Measurements from ENCODE around the gene ATRNL1. TPM values are rescaled to one million over a fixed set of nuclear protein-coding genes. Genes with fewer than 3 reads are reported as not detected.
"Not testable (repeated sequence)": the region's sequence is repeated elsewhere in the genome, so short reads cannot be mapped to it uniquely, and the experiment has no call there.

The ATRNL1 gene
- total RNA-seq, 1 experiment from 2014 or later, result 8.8 TPM

DNA sequence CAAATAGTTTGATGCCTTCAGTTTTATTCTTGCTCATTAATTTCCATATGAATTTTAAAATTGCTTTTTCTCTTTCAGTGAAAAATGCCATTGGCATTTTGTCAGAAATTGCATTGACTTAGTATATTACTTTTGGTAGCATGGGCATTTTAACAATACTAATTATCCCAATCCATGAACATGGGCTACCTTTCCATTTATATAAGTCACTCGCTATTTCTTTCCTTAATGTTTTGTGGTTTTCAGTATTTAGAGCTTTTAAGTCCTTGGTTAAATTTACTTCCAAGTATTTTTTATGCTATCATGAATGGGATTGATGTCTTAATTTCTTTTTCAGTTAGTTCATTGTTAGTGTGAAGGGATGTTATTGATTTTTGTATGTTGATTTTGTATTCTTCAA, 297.4 kb downstream of the ATRNL1 start:
- CTCF ChIA-PET, result no interaction called here
- BruUV-seq (replicated peaks), result no TSS peak
- Mint-ChIP-seq H3K27ac (ENCODE audit: unreplicated experiment) (no peak overlapping the region), H3K36me3 (ENCODE audit: insufficient read depth, unreplicated experiment) (no peaks in the 10 kb centered on the region), H3K27me3 (ENCODE audit: unreplicated experiment) (no peaks in the 10 kb centered on the region), H3K9me3 (ENCODE audit: low read depth, unreplicated experiment) (no peaks in the 10 kb centered on the region), H3K4me3 (ENCODE audit: low read depth, unreplicated experiment) (no peak overlapping the region), H3K4me1 (ENCODE audit: low read depth, unreplicated experiment) (no peaks in the 10 kb centered on the region)
- DNase-seq, result no peak
- intact Hi-C loops (cut with micrococcal nuclease; ENCODE audit: unreplicated experiment), result no loop called here
- no peak for TF ChIP-seq CTCF (IDR thresholded peaks at IDR 0.05; ENCODE audit: unreplicated experiment)

GRCh38 chr10:115398026-115398425, 304.9 kb downstream of the ATRNL1 start:
- BruUV-seq (replicated peaks), result no TSS peak
- H3K27me3 Mint-ChIP-seq (ENCODE audit: unreplicated experiment), result no peaks in the 10 kb centered on the region
- no peaks in the 10 kb centered on the region for H3K36me3 Mint-ChIP-seq (ENCODE audit: insufficient read depth, unreplicated experiment)
- H3K27ac Mint-ChIP-seq (ENCODE audit: unreplicated experiment), result no peak overlapping the region
- CTCF ChIA-PET, result no interaction called here
- no peak overlapping the region for H3K4me3 Mint-ChIP-seq (ENCODE audit: low read depth, unreplicated experiment)
- no peak for TF ChIP-seq CTCF (IDR thresholded peaks at IDR 0.05; ENCODE audit: unreplicated experiment)
- DNase-seq, result no peak
- no peaks in the 10 kb centered on the region for H3K9me3 Mint-ChIP-seq (ENCODE audit: low read depth, unreplicated experiment)
- intact Hi-C loops (cut with micrococcal nuclease; ENCODE audit: unreplicated experiment), result no loop called here
- no peaks in the 10 kb centered on the region for H3K4me1 Mint-ChIP-seq (ENCODE audit: low read depth, unreplicated experiment)

DNA sequence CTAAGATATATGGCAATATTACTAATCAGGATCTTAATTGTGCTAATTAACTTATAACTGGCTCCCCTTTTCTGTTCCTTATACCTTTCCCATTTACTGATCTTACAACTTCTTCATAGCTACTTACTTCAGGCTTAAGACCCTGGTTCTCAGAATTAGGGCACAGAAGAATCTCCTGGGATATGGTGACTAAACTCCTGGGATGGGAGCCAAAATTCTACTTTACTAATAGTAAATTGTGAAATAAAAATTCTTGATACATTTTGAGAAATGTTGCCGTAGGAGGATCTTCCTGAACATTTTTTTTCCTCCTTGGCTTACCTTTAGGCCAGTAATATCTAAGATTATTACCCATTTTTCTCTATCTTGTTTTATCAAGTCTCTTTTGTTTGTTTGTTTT, 309.5 kb downstream of the ATRNL1 start:
- DNase-seq, result no peak
- Mint-ChIP-seq H3K27ac (ENCODE audit: unreplicated experiment) (no peak overlapping the region), H3K27me3 (ENCODE audit: unreplicated experiment) (no peaks in the 10 kb centered on the region), H3K4me1 (ENCODE audit: low read depth, unreplicated experiment) (no peaks in the 10 kb centered on the region), H3K4me3 (ENCODE audit: low read depth, unreplicated experiment) (no peak overlapping the region), H3K9me3 (ENCODE audit: low read depth, unreplicated experiment) (no peaks in the 10 kb centered on the region), H3K36me3 (ENCODE audit: insufficient read depth, unreplicated experiment) (no peaks in the 10 kb centered on the region)
- no peak for TF ChIP-seq CTCF (IDR thresholded peaks at IDR 0.05; ENCODE audit: unreplicated experiment)
- no TSS peak for BruUV-seq (replicated peaks)
- intact Hi-C loops (cut with micrococcal nuclease; ENCODE audit: unreplicated experiment), result no loop called here
- CTCF ChIA-PET, result no interaction called here

DNA sequence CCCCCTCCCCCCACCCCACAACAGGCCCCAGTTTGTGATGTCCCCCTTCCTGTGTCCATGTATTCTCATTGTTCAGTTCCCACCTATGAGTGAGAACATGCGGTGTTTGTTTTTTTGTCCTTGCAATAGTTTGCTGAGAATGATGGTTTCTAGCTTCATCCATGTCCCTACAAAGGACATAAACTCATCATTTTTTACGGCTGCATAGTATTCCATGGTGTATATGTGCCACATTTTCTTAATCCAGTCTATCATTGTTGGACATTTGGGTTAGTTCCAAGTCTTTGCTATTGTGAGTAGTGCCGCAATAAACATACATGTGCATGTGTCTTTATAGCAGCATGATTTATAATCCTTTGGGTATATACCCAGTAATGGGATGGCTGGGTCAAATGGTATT, 312.7 kb downstream of the ATRNL1 start:
- intact Hi-C loops (cut with micrococcal nuclease; ENCODE audit: unreplicated experiment); H3K36me3 Mint-ChIP-seq (ENCODE audit: insufficient read depth, unreplicated experiment); H3K4me3 Mint-ChIP-seq (ENCODE audit: low read depth, unreplicated experiment); H3K27ac Mint-ChIP-seq (ENCODE audit: unreplicated experiment); BruUV-seq (replicated peaks); CTCF ChIA-PET; H3K9me3 Mint-ChIP-seq (ENCODE audit: low read depth, unreplicated experiment); H3K27me3 Mint-ChIP-seq (ENCODE audit: unreplicated experiment); DNase-seq; H3K4me1 Mint-ChIP-seq (ENCODE audit: low read depth, unreplicated experiment): not testable (repeated sequence)

DNA sequence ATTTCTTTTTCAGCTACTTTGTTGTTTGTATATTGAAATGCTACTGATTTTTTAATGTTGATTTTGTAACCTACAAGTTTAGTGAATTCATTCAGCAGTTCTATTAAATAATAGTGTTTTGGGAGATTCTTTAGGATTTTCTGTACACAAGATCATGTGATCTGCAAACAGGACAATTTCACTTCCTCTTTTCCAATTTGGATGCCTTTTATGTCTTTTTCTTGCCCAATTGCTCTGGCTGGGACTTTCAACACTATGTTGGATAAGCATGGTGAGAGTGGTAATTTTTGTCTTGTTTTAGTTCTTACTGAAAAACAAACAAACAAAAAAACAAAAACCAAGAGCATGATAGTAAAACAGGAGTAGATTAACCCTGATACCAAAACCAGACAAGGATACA, 316.2 kb downstream of the ATRNL1 start:
- Mint-ChIP-seq H3K9me3 (ENCODE audit: low read depth, unreplicated experiment) (no peaks in the 10 kb centered on the region), H3K27ac (ENCODE audit: unreplicated experiment) (no peak overlapping the region), H3K27me3 (ENCODE audit: unreplicated experiment) (no peaks in the 10 kb centered on the region), H3K4me3 (ENCODE audit: low read depth, unreplicated experiment) (no peak overlapping the region), H3K4me1 (ENCODE audit: low read depth, unreplicated experiment) (no peaks in the 10 kb centered on the region), H3K36me3 (ENCODE audit: insufficient read depth, unreplicated experiment) (no peaks in the 10 kb centered on the region)
- intact Hi-C loops (cut with micrococcal nuclease; ENCODE audit: unreplicated experiment), result no loop called here
- no peak for DNase-seq
- CTCF ChIA-PET, result no interaction called here
- no peak for TF ChIP-seq CTCF (IDR thresholded peaks at IDR 0.05; ENCODE audit: unreplicated experiment)
- no TSS peak for BruUV-seq (replicated peaks)

All from Calu3 (cell line).